ENCODE data around the gene TBCCD1. TPM values are rescaled to one million over a fixed set of nuclear protein-coding genes. Genes with fewer than 3 reads are reported as not detected.
"Not testable (repeated sequence)": the region's sequence is repeated elsewhere in the genome, so short reads cannot be mapped to it uniquely, and the experiment has no call there.

The TBCCD1 gene
- total RNA-seq, 1 experiment from 2014 or later: 19.6 TPM

DNA sequence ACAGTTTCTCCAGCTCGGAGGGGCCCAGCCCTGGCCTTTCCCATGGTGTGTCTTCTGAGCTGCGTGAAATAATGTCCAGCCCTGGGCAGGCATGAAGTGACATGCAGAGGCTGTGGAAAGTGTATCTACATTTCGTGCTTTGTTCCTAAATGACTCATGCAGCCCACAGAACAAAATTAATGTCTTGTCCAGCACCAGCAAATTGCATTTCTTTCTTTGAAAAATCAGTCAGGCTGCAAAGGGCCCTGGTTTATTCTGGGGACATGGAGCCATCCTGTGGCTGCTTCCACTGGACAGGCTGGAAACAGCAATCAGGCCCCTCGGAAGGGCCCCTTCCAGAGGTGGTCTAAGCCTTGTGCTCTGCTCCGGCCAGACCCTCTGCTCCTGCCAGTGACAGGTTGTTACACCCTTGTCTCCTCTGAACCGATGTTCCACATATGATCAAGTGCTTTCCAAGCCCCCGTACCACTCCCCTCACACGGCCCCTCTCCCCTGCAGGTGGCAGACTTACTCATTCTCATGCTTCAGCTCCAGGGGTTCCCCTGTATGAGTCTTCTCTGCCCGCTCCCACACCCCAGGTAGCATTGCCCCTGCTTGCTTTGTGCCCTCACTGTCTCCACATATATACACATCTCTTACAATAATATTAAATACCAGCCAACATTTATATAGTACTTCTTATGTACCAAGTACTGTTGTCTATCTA lies 56.6 kb downstream of the TBCCD1 start:
- DNase-seq: no peak
- H3K27me3 ChIP-seq (ENCODE audit: control insufficient read depth, insufficient read depth, low read length): no peaks in the 10 kb centered on the region; the same call in 1 of the 2 replicates

DNA sequence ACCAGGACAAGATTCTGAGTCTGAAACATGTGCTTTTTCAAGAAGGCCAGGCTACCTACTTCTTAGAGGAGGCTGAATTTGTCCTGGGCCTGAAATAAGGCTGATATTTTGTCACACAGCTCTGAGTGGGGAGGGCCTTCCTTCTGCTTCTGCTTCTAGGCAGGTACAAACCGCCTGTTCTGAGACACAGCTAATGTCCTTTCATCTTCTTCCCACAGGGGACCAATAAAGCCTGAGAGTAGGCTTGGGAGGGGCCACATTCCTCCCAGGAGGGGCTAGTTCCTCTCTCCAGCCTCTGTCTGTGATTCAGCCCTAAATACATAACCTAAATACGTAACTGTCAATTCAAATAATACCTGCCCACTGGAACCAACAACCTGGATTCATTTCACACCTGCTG lies 57.7 kb downstream of the TBCCD1 start:
- Histone ChIP-seq H3K27me3 (ENCODE audit: control insufficient read depth, insufficient read depth, low read length) (no peaks in the 10 kb centered on the region; the same call in 1 of the 2 replicates), H3K36me3 (replicated peaks; ENCODE audit: control insufficient read depth, insufficient read depth, low read length) (no peaks in the 10 kb centered on the region), H3K4me3 (ENCODE audit: insufficient read depth, low read depth, low read length) (no peak overlapping the region)
- no peak for DNase-seq

More for the DNA sequence above, 56.6 kb downstream of the TBCCD1 start:
- Histone ChIP-seq H3K4me3 (ENCODE audit: insufficient read depth, low read depth, low read length) (no peak overlapping the region), H3K36me3 (replicated peaks; ENCODE audit: control insufficient read depth, insufficient read depth, low read length) (no peaks in the 10 kb centered on the region)

DNA sequence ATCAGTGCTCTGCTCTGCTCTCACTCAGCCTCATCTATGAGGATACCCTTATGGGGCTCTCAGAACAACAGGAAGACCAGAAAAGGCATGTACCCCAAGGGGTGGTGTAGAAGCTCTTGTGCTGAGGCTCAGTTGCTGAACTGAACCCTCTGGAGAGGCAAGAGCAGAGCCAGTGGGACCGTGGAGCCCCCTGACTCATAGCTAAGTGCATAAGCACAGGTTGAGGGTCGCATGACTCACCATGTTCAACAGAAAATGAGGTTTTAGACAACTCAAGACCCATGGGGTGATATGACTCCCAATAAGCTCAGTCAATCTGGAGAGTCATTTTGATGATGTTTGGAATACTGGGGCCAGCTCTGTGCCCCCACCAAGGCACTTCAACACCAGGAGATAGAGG lies 60.3 kb downstream of the TBCCD1 start:
- H3K27me3 ChIP-seq (ENCODE audit: control insufficient read depth, insufficient read depth, low read length): peaks cover 1% of the 10 kb centered on the region; the same call in 1 of the 2 replicates
- H3K36me3 ChIP-seq (replicated peaks; ENCODE audit: control insufficient read depth, insufficient read depth, low read length): no peaks in the 10 kb centered on the region
- no peak overlapping the region for H3K4me3 ChIP-seq (ENCODE audit: insufficient read depth, low read depth, low read length)
- no peak for DNase-seq

DNA sequence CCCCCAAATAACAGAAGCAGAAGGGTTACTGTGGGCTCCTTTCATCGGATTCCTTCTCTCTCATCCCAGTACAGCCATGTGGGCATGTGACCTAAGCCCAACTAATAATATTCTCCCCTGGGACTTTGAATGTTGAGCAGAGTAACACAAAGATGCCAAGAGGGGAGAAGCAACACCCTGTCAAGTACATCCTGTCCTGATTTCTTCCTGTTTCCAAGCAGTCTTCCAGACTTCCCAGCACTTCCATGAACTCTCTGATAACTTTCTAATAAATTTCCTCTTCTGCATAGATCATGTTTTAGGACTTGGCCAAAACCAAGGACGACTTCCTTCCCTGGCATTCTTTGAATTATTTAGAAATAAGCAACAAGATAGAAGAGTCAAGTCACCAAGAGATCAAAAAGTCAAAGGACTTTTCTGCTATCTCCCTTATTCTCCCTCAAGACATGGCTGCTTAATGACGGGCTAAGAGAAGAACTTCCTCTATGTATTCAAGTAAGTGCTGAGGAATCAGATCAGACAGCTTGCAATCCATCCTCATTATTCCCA lies 60.9 kb downstream of the TBCCD1 start:
- Histone ChIP-seq H3K27me3 (ENCODE audit: control insufficient read depth, insufficient read depth, low read length) (peaks cover 1% of the 10 kb centered on the region; the same call in 1 of the 2 replicates), H3K4me3 (ENCODE audit: insufficient read depth, low read depth, low read length) (no peak overlapping the region), H3K36me3 (replicated peaks; ENCODE audit: control insufficient read depth, insufficient read depth, low read length) (no peaks in the 10 kb centered on the region)
- no peak for DNase-seq

DNA sequence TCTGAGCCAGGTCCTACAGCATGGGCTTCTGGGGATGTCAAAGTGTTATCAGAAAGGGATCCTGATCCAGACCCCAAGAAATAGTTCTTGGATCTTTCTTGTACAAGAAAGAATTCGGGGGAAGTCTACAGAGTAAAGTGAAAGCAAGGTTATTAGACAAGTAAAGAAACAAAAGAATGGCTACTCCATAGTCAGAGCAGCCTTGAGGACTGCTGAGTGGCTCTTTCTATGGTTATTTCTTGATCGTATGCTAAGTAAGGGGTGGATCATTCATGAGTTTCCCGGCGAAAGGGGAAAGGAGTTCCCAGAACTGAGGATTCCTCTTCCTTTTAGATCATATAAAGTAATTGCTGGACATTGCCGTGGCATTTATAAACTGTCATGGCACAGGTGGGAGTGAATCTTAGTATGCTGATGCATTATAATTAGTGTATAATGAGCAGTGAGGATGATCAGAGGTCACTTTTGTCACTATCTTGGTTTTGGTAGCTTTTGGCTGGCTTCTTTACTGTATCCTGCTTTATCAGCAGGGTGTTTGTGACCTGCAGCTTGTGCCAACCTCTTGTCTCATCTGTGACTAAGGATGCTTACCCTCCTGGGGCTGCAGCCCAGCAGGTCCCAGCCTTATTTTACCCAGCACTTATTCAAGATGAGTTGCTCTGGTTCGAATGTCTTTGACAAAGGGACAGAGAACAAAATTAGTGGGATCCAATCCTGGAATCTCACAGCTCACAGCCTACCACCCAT lies 64.0 kb downstream of the TBCCD1 start:
- no peak for DNase-seq
- H3K4me3 ChIP-seq (ENCODE audit: insufficient read depth, low read depth, low read length): no peak overlapping the region
- H3K36me3 ChIP-seq (replicated peaks; ENCODE audit: control insufficient read depth, insufficient read depth, low read length): no peaks in the 10 kb centered on the region
- peaks cover 1% of the 10 kb centered on the region; the same call in 1 of the 2 replicates for H3K27me3 ChIP-seq (ENCODE audit: control insufficient read depth, insufficient read depth, low read length)

DNA sequence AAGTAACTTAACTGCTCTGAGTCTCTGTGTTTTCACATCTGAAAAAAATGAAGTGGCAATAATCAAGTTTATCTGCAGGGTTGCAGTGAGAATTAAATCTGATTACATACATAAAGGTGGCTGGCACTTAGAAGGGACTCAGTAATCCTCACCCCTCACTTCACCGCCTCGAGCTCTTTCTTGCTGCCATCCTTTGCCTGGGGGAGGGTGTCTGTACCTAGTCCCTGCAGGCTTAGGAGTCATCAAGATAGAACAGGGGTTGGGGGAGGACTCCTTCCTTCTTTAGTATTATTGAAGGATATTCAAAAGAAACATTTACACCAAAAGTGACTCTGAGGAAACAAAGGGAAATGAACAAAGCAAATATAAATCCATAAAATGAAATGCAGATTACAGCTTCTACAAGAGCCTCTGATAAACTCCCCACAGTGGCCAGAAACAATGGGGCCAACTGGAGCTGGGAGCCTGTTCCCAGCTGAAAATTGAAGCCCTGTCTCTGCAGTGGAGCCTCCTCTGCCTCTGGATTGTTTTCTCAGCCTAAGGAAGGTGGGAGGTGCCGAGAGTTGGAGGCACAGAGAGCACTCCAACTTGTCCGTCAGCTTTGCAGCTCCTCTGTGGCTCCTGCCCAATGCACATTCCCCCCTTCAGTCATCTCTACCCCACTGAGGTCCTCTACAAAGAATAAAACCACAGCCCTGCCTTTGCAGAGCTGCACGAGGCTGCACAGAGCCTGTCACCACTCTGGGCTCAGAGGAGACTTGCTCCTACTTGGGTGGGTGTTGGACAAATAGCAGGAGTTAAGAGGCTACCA lies 64.8 kb downstream of the TBCCD1 start:
- Histone ChIP-seq H3K4me3 (ENCODE audit: insufficient read depth, low read depth, low read length) (no peak overlapping the region), H3K27me3 (ENCODE audit: control insufficient read depth, insufficient read depth, low read length) (peaks cover 1% of the 10 kb centered on the region; the same call in 1 of the 2 replicates), H3K36me3 (replicated peaks; ENCODE audit: control insufficient read depth, insufficient read depth, low read length) (no peaks in the 10 kb centered on the region)
- DNase-seq: peak; percentile 30

DNA sequence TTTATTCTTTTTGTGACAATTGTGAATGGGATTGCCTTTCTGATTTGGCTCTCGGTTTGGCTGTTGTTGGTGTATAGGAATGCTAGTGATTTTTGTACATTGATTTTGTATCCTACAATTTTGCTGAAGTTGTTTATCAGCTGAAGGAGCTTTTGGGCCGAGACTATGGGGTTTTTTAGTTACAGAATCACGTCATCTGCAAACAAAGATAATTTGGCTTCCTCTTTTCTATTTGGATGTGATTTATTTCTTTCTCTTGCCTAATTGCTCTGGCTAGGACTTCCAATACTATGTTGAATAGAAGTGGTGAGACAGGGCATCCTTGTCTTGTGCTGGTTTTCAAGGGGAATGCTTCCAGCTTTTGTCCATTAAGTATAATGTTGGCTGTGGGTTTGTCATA lies 67.2 kb downstream of the TBCCD1 start:
- H3K27me3 ChIP-seq (ENCODE audit: control insufficient read depth, insufficient read depth, low read length); H3K36me3 ChIP-seq (replicated peaks; ENCODE audit: control insufficient read depth, insufficient read depth, low read length); H3K4me3 ChIP-seq (ENCODE audit: insufficient read depth, low read depth, low read length); DNase-seq: not testable (repeated sequence)

DNA sequence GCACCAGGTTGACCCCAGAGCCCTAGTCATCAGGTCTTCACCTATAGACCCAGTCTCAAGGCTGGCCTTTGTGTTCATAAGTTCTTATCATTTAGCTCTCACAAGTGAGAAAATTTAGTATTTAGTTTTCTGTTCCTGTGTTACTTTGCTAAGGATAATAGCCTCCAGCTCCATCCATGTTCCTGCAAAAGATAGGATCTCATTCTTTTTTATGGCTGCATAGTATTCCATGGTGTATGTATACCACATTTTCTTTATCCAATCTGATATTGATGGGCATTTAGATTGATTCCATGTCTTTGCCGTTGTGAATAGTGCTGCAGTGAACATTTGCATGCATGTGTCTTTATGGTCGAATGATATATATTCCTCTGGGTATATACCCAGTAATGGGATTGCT lies 69.1 kb downstream of the TBCCD1 start:
- H3K36me3 ChIP-seq (replicated peaks; ENCODE audit: control insufficient read depth, insufficient read depth, low read length); DNase-seq; H3K4me3 ChIP-seq (ENCODE audit: insufficient read depth, low read depth, low read length); H3K27me3 ChIP-seq (ENCODE audit: control insufficient read depth, insufficient read depth, low read length): not testable (repeated sequence)

DNA sequence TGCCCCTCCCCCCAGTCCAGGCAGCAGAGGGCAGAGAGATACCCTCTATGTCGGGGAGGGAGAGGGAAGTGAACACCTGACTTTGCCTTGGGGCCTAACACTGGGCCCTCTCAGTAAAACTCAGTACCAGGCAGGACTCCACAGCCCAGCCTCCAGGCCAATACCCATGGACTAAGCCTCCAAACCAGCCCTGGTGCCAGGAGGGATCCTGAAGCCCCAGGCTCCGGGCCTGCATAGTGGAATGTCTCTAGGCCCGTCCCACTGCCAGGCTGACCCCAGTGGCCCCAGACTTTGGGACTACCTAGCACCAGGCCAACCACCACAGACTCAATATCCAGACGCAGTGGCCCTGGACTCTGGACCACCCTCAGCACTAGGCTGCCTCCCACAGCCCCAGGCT lies 69.5 kb downstream of the TBCCD1 start:
- Histone ChIP-seq H3K36me3 (replicated peaks; ENCODE audit: control insufficient read depth, insufficient read depth, low read length) (no peaks in the 10 kb centered on the region), H3K27me3 (ENCODE audit: control insufficient read depth, insufficient read depth, low read length) (no peaks in the 10 kb centered on the region), H3K4me3 (ENCODE audit: insufficient read depth, low read depth, low read length) (no peak overlapping the region)
- DNase-seq: no peak

DNA sequence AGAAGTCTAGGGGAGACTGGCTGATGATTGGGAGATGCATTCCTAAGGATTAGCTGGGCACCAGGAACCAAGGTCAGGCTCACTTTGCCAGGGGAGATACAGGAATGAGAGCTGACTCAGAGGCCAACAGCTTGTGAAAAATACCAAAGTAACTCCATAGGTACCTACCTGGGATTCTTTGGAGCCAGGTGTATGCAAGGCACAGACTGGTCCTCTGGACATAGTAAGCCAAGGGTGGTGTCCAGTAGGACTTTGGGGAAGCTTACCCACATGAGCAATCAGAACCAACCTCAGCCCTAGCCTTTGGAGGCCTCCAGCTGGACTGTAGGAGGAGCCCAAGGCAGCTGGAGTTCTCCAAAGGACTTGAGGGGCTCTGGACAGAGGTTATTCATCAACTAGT lies 70.5 kb downstream of the TBCCD1 start:
- DNase-seq: no peak
- H3K27me3 ChIP-seq (ENCODE audit: control insufficient read depth, insufficient read depth, low read length): no peaks in the 10 kb centered on the region
- H3K36me3 ChIP-seq (replicated peaks; ENCODE audit: control insufficient read depth, insufficient read depth, low read length): no peaks in the 10 kb centered on the region

More for the DNA sequence above, 70.5 kb downstream of the TBCCD1 start:
- H3K4me3 ChIP-seq (ENCODE audit: insufficient read depth, low read depth, low read length): no peak overlapping the region

Other genes with a start within 250 kb of the TBCCD1 start
- 0.37 and 0.52 TPM in 2 replicates for gene DGKG, start 205.1 kb downstream of the TBCCD1 start, total RNA-seq (2014; rRNA removed; shearing (Covaris generic))
- gene CRYGS, start 23.0 kb downstream of the TBCCD1 start, total RNA-seq (2014; rRNA removed; shearing (Covaris generic)): 0.81 and 1.8 TPM in 2 replicates
- gene DNAJB11, start 3.4 kb upstream of the TBCCD1 start, total RNA-seq (2014; rRNA removed; shearing (Covaris generic)): 54.7 and 55.1 TPM in 2 replicates
- not detected in 2 replicates for gene AHSG, start 45.7 kb upstream of the TBCCD1 start, total RNA-seq (2014; rRNA removed; shearing (Covaris generic))
- gene FETUB, start 73.1 kb upstream of the TBCCD1 start, total RNA-seq (2014; rRNA removed; shearing (Covaris generic)): not detected in 2 replicates
- gene HRG, start 98.7 kb upstream of the TBCCD1 start, total RNA-seq (2014; rRNA removed; shearing (Covaris generic)): 0.14 TPM in 1 of 2 replicates, not detected in the other
- gene KNG1, start 150.0 kb upstream of the TBCCD1 start, total RNA-seq (2014; rRNA removed; shearing (Covaris generic)): not detected in 2 replicates
- 523 and 819 TPM in 2 replicates for gene EIF4A2, start 216.2 kb upstream of the TBCCD1 start, total RNA-seq (2014; rRNA removed; shearing (Covaris generic))
- 105 and 131 TPM in 2 replicates for gene RFC4, start 239.1 kb upstream of the TBCCD1 start, total RNA-seq (2014; rRNA removed; shearing (Covaris generic))